Measurements from ENCODE around the gene ADAMTS13.

DNA sequence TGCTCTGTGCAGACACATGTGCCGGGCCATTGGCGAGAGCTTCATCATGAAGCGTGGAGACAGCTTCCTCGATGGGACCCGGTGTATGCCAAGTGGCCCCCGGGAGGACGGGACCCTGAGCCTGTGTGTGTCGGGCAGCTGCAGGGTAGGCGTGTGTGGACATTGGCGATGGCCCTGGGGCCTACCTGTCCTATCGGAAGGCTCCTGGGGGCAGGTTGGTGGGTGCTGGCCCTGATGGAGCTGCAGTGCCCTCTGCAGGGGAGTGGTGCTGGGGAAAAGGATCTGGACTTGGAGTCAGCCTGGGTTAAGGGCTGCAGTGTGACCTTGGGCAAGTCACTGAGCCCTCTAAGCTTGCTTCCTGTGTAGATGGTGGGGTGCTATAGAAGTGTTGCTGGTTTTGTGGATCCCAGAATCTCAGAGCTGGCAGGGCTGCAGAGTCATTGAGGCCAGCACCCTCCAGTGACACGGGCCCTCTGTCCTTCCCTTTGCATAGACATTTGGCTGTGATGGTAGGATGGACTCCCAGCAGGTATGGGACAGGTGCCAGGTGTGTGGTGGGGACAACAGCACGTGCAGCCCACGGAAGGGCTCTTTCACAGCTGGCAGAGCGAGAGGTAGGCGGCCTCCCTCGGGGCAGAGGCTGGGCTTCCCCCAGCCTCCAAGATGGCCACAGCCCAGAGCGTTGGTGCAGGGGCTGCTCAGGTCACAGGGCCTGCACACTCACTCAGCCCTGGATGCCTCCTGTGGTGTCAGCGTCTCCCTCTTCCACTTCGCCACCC is 15.8 kb downstream of the ADAMTS13 start:
- TF ChIP-seq, protein P1, sequence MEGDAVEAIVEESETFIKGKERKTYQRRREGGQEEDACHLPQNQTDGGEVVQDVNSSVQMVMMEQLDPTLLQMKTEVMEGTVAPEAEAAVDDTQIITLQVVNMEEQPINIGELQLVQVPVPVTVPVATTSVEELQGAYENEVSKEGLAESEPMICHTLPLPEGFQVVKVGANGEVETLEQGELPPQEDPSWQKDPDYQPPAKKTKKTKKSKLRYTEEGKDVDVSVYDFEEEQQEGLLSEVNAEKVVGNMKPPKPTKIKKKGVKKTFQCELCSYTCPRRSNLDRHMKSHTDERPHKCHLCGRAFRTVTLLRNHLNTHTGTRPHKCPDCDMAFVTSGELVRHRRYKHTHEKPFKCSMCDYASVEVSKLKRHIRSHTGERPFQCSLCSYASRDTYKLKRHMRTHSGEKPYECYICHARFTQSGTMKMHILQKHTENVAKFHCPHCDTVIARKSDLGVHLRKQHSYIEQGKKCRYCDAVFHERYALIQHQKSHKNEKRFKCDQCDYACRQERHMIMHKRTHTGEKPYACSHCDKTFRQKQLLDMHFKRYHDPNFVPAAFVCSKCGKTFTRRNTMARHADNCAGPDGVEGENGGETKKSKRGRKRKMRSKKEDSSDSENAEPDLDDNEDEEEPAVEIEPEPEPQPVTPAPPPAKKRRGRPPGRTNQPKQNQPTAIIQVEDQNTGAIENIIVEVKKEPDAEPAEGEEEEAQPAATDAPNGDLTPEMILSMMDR (IDR thresholded peaks at IDR 0.05): peak; percentile 27
- no peak for TF ChIP-seq ZFX (IDR thresholded peaks at IDR 0.05; ENCODE audit: borderline replicate concordance)

Measured in 22Rv1 (cell line).